WTC11 (cell line): ENCODE results near the gene NPY2R.

Experiments
- ARID4B ChIP-seq: sonication (generic); formaldehyde crosslinking; IDR thresholded peaks from 2 replicates; pipeline ENCODE4 v1.8.0; 2023; ENCODE audit warnings: missing genetic modification reagents, mild to moderate bottlenecking, borderline replicate concordance
- CTCF ChIP-seq: fragments of 200-600 bp; IDR thresholded peaks from 2 replicates; pipeline ENCODE4 v1.8.0; 2022; ENCODE audit warnings: antibody characterized with exemption
- E2F1 ChIP-seq: sonication (generic); formaldehyde crosslinking; IDR thresholded peaks from 2 replicates; pipeline ENCODE4 v1.8.0; 2022; ENCODE audit warnings: mild to moderate bottlenecking, missing genetic modification reagents
- RORB ChIP-seq: fragments of 250-450 bp; sonication (Bioruptor Pico); IDR thresholded peaks from 2 replicates; pipeline ENCODE4 v1.9.0; 2021; ENCODE audit warnings: mild to moderate bottlenecking
- SP1 ChIP-seq: sonication (generic); formaldehyde crosslinking; conservative IDR thresholded peaks from 2 replicates; pipeline ENCODE4 v1.8.1; 2022; ENCODE audit warnings: missing genetic modification reagents
- ZNF138 ChIP-seq: sonication (generic); formaldehyde crosslinking; conservative IDR thresholded peaks from 2 replicates; pipeline ENCODE4 v1.8.1; 2022; ENCODE audit warnings: mild to moderate bottlenecking, moderate library complexity, missing genetic modification reagents
- TF ChIP-seq, protein P1 (sequence below): sonication (generic); formaldehyde crosslinking; IDR thresholded peaks from 2 replicates; pipeline ENCODE4 v1.8.1; 2022; ENCODE audit warnings: low read depth, mild to moderate bottlenecking, moderate library complexity, missing genetic modification reagents, borderline replicate concordance
- TF ChIP-seq, protein P2 (sequence below): sonication (generic); formaldehyde crosslinking; IDR thresholded peaks from 2 replicates; pipeline ENCODE4 v1.8.1; 2023; ENCODE audit warnings: mild to moderate bottlenecking, missing genetic modification reagents, moderate library complexity
- TF ChIP-seq, protein P3 (sequence below): sonication (generic); formaldehyde crosslinking; conservative IDR thresholded peaks from 2 replicates; pipeline ENCODE4 v1.8.1; 2022; ENCODE audit warnings: mild to moderate bottlenecking, missing genetic modification reagents

- TF ChIP-seq RORB (CRISPR knock-in tag): no peak
- TF ChIP-seq CTCF: no peak
- no peak for TF ChIP-seq SP1
- no peak for TF ChIP-seq E2F1
- TF ChIP-seq ARID4B (CRISPR knock-in tag): no peak
- TF ChIP-seq, protein P1, sequence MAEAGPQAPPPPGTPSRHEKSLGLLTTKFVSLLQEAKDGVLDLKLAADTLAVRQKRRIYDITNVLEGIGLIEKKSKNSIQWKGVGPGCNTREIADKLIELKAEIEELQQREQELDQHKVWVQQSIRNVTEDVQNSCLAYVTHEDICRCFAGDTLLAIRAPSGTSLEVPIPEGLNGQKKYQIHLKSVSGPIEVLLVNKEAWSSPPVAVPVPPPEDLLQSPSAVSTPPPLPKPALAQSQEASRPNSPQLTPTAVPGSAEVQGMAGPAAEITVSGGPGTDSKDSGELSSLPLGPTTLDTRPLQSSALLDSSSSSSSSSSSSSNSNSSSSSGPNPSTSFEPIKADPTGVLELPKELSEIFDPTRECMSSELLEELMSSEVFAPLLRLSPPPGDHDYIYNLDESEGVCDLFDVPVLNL (CRISPR knock-in tag): no peak
- TF ChIP-seq ZNF138 (CRISPR knock-in tag): no peak
- TF ChIP-seq, protein P2, sequence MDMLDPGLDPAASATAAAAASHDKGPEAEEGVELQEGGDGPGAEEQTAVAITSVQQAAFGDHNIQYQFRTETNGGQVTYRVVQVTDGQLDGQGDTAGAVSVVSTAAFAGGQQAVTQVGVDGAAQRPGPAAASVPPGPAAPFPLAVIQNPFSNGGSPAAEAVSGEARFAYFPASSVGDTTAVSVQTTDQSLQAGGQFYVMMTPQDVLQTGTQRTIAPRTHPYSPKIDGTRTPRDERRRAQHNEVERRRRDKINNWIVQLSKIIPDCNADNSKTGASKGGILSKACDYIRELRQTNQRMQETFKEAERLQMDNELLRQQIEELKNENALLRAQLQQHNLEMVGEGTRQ (CRISPR knock-in tag): no peak
- TF ChIP-seq, protein P3, sequence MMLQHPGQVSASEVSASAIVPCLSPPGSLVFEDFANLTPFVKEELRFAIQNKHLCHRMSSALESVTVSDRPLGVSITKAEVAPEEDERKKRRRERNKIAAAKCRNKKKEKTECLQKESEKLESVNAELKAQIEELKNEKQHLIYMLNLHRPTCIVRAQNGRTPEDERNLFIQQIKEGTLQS (CRISPR knock-in tag): no peak
Observed at GRCh38 chr4:155241225-155241624, 32.8 kb downstream of the NPY2R start.
